GM18517 (cell line): ENCODE results near the gene ZFAND2A.
"Not testable (repeated sequence)": the region's sequence is repeated elsewhere in the genome, so short reads cannot be mapped to it uniquely, and the experiment has no call there.

Experiments used
- ATAC-seq: cut with Tn5 transposase; IDR thresholded peaks from one replicate; pipeline ENCODE4 v1.9.1; 2021; ENCODE audit warnings: mild to moderate bottlenecking, moderate library complexity; ENCODE audit not compliant: unreplicated experiment

The ZFAND2A gene, protein sequence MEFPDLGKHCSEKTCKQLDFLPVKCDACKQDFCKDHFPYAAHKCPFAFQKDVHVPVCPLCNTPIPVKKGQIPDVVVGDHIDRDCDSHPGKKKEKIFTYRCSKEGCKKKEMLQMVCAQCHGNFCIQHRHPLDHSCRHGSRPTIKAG

DNA sequence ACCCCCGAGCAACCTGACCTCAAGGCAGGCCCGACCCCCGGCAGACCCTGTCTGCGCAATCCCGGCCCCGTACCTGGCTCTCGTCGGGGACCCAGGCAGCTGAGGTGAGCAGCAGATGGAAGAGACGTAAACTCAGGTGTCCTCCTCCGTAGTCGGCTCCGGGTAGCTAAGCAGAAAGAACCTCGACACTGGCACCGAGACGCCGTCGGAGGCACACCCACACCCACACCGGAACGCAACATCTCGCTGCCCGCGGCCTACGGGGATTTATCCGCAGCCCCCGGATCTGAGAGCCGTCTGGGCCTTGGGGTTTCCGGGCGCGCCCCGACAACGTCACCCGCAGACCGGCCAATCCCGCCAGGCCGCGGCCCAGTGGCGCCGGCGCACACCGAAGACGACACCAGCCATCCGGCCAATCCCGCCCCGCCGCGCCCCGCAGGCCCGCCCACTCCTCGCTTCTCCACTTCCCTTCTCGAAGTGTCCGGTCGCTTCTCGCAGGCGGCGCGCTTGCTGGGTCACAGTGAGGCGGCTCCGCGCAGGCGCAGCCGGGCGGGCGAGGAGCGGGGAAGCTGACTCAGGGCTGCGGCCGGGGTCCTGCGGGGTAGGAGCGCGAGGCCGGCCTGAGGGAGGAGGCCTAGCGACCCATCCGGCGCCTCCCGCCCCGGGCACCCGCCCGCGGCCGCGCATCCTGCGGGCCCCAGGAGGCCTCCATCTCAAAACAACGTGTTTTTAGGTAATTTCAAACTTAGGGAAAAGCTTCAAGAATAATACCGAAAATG lies at the start of gene ZFAND2A:
Gene ZFAND2A (minus strand): TSS at position 306 of the 779 bp plus-strand sequence. CDS start 1,984 bp downstream, outside the sequence.
- peak; percentile 88 for ATAC-seq

DNA sequence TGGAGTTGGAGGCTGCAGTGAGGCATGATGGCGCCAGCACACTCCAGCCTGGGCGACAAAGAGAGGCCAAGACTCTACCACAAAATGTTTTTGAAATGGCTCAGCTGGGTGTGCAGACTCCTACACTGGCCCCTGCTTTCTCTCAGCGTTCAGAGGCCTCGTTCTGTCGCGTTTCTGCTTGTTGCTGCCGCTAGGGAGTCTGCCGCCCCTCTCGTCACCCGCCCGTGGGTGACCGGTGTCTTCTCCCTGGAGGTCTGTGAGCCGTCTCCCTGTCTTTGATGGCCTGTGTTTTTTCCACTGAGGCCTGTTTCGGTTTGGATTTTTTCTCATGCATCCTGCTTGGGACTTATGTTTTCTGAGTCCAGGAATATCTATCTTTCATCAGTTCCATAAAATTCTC lies 49.1 kb upstream of the ZFAND2A start:
- no peak for ATAC-seq

DNA sequence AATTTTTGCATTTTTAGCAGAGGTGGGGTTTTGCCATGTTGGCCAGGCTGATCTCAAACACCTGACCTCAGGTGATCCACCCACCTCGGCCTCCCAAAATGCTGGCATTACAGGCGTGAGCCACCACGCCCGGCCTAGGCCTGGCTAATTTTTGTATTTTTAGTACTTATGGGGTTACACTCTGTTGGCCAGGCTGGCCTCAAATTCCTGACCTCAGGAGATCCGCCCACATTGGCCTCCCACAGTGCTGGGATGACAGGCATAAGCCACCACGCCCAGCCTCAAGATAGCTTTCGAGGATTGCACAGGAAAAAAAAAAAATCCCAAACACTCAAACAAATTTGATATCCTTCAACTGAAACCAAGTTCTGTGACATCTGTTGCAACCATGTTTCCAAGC lies 45.7 kb upstream of the ZFAND2A start:
- ATAC-seq = not testable (repeated sequence)

DNA sequence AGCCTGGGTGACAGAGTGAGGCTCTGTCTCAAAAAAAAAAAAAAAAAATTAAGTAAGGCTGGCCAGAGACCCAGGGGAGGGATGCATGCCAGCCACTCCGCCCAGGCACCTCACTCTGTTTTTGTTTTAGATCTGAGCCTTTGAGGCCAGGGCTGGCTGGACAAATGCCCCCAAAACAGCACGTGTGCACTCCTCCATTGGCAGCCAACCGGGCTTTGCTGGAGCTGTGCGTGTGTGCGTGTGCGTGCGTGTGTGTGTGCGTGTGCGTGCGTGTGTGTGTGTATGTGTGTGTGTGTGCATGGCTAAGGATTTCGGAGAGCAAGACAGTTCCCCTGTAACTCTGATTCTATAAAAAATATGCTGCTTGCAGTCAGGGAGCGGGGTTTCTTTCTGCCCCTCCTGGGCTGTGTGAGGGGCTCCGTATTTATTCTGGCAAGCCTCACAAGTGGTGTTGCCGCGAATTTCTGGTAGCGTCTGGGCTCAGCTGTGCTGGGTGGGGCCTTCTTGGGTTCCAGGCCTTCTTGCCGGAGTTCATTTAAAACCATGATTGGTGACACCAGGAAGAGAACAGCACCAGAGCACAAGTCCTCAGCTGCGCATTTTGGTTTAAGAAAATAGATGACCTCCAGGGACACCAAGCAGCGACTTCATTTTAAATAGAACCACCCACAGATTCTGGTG lies 44.6 kb upstream of the ZFAND2A start:
- ATAC-seq = no peak

DNA sequence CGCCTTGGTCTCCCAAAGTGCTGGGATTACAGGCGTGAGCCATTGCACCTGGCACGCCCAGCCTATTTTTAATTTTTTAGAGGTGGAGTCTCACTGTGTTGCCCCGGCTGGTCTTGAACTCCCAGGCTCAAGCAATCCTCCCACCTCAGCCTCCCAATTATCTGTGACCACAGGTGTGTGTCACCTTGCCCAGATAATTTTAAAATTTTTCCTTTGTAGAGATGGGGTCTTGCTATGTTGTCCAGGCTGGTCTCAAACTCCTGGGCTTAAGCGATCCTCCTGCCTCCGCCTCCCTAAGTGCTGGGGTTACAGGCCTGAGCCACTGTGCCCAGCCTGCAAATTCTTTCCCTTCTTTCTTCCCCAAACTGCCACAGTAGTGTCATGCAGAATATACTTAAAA lies 42.9 kb upstream of the ZFAND2A start:
- ATAC-seq = not testable (repeated sequence)

DNA sequence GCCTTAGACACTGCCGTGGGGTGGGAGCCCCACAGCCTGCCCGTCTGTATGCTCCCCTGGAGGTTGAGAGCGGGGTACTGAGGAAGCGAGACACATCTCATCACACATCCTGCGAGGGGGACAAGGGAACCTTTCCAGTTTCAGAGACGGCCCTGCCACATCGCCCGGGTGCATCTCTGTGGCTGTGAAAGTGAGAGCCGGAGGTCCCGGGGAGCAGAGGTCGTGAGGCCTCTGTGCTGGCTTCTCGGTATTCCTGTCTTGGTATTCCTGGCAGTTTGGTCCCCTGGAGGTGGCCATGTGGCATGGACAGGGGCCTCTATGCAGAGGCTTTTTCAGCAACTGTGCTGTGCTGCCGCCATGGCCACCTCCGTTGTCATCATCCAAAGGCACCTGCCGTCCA lies 41.9 kb upstream of the ZFAND2A start:
- no peak for ATAC-seq

DNA sequence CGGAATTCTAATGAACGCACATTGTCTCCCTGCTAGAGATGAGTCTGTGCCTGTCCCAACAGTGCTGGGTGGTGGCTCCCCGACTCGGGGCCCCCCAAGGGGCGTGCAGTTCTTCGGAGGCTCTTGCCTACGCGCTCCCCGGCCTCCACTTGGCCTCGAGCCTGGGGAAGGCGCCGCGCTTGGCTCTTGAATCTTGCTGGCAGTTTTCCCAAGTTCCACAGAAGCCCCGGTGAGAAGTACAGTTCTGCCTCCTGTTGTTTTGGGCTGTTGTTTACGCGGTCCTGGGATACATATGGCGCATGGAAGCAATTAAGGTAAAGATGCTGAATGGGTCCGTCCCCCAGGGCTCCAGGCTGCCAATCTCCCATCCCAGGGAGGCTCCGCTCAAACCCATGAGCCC lies 40.0 kb upstream of the ZFAND2A start:
- no peak for ATAC-seq

DNA sequence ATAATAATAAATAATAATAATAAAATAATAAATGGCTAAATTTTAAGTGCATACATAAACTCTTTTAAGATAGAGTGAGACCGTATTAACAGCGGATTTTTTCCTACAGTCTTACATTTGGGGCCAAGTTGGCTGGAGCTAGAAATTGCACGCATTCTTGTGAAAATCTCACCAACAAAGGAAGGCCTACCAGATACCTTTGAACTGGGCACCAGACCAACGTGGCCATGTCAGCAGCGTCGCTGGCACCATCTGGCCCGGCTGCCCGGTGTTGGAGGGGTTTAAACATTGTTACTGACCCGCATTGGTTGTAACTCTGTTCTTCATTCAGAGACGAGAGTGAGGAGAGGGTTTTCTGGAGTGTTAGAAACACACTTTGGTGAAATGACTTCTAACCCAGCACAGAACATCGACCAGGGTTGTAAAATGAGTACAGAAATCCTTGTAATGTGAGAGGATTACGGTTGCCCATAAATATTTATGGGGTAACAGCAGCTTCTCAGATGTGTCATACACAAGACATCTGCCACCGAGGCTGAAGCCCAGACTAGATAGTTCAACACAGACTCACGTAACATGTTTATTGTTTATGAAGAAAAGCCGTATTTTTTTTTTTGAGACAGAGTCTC lies 38.1 kb upstream of the ZFAND2A start:
- no peak for ATAC-seq

DNA sequence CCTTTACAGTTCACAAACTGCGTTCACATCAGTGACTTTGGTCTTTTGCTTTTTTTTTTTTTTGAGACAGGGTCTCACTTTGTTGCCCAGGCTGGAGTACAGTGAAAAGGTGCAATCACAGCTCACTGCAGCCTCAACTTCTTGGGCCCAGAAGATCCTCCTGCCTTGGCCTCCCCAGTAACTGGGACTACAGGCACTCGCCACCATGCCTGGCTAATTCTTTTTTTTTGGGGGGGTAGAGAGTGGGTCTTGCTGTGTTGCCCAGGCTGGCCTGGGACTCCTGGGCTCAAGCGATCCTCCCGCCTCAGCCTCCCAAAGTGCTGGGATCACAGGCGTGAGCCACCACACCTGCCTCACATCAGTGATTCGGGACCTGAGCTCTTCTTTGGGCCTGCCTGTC lies 37.0 kb upstream of the ZFAND2A start:
- ATAC-seq = no peak

DNA sequence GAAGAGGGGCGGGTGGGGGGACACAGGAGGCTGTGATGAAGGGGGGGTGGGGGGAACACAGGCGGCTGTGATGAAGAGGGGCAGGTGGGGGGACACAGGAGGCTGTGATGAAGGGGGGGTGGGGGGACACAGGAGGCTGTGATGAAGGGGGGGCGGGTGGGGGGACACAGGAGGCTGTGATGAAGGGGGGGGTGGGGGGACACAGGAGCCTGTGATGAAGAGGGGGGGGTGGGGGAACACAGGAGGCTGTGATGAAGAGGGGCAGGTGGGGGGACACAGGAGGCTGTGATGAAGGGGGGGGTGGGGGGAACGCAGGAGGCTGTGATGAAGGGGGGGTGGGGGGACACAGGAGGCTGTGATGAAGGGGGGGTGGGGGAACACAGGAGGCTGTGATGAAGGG lies 36.4 kb upstream of the ZFAND2A start:
- ATAC-seq = not testable (repeated sequence)

DNA sequence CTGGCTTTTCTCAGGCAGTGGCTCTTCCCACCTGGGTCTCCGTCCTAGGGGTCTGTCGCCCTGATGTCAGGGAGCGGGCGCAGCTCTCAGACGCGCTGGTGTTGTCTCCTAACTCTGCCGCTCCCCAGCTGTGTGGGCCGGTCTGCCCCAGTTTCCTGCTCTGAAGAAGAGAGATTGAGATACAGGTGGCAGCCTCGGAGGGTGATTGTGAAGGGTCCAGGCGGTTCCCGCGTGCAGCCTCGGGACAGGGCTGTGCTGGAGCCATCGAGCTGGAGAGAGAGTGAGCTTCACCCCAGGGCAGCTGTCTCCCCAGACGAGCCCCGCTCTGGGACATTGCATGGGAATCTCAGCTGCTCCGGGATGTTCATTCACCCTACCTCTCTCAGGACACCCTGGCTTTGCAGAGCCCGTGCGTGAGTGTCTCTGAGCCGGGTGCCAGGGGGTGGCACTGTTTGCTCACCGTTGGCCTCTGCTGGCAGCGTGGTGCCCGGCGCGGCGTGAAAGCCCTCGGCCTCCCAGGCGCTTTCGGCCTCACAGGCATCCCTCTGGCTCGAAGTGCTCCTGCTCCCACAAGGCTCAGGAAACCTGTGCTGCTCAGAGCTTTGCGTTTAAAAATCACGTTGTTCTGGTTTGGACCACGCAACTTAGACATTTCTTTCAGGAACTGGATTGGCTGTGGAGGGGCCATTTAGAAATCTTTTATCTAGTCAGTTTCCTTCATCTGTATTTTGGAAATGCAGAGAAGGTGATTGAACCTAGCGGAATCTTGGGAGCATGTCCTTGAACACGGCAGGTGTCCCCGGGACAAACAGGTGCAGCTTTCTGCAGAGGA lies 33.8 kb upstream of the ZFAND2A start:
- no peak for ATAC-seq

DNA sequence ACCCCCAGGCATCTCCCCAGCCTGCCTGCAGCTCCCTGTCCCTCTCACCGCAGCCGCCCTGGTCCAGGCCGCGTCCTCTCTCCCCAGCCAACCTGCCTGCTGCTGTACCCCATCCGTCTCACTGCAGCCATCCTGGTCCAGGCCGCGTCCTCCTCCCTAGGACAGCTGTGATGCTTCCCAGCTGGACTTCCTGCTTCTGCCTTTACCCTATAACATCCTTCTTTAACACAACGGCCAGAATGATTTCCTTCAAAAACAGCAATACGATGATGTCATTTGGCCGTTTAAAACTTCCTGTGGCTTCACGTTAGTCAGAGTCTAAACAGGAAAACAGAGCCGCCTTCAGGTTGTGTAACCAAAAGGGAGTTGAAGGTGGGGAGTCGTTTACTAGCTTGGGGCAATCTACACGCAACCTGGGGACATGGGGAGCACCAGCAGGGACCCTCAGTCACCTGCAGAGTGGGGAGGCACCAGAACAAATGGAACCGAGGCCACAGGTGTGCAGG lies 32.2 kb upstream of the ZFAND2A start:
- ATAC-seq = no peak

DNA sequence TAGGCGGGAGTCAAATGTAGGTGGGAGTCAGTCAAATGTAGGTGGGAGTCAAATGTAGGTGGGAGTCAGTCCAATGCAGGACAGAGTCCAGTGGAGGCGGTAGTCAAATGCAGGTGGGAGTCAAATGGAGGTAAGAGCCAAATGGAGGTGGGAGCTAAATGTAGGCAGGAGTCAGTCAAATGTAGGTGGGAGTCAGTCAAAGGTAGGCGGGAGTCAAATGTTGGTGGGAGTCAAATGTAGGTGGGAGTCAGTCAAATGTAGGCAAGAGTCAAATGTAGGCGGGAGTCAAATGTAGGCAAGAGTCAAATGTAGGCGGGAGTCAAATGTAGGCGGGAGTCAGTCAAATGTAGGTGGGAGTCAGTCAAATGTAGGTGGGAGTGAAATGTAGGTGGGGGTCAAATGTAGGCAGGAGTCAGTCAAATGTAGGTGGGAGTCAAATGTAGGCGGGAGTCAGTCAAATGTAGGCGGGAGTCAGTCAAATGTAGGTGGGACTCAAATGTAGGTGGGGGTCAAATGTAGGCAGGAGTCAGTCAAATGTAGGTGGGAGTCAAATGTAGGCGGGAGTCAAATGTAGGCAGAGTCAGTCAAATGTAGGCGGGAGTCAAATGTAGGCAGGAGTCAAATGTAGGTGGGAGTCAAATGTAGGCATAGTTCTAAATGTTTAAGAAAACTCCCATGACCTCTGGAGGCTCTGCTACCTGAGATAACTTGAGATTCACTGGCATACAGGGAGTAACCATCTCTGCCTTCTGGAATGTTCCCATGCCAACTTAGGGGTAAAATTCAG lies 30.2 kb upstream of the ZFAND2A start:
- ATAC-seq = no peak

DNA sequence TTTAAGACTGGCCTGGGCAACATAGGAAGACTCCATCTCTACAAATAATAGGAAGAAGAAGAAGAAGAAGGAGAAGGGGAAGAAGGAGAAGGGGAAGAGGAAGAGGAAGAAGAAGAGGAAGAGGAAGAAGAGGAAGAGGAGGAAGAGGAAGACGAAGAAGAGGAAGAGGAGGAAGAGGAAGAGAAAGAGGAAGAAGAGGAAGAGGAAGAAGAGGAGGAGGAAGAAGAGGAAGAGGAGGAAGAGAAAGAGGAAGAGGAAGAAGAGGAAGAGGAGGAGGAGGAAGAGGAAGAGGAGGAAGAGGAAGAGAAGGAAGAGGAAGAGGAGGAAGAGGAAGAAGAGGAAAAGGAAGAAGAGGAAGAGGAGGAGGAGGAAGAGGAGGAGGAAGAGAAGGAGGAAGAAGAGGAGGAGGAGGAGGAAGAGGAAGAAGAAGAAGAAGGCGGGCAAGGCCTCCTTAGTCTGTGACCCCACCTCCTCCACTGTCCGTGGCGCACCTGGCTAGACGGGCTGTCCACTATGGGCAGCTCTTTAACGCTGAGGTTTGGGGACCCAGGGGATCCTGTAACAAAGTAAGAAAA lies 28.8 kb upstream of the ZFAND2A start:
- no peak for ATAC-seq

DNA sequence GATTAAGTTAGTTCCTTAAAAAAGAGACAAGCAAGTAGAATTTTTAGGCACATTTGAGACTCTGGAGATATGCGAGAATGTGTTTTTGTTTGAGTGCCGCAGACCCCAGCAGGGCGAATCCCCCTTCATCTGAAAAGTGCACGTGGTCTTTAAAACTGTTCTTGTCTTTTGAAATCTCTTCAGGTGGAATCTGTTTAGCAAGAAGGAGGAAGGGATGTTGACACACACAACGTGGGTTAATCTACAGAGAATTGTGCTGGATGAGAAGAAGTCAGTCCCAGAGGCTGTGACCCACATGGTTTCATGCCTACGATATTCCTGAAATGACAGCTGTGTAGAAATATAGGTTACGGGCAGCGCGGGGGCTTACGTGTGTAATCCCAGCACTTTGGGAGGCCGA lies 27.1 kb upstream of the ZFAND2A start:
- ATAC-seq = no peak

DNA sequence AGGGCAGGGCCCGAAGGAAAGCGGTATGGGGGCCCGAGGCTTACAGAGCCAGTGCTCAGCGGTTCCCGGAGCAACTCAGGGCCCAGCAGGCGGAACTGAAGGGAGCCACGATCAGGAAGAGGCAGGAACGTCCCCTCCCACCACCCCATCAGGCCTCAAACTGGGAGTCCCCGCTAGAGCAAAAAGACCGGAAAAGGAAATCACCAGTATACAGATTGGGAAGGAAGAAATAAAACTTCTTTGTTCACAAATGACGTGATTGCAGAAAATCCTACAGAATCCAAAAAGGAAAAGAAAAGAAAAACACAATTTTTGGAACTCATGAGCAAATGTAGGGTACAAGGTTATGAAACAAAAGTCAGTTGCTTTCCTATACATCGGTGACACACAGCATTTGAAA lies 21.6 kb upstream of the ZFAND2A start:
- no peak for ATAC-seq

DNA sequence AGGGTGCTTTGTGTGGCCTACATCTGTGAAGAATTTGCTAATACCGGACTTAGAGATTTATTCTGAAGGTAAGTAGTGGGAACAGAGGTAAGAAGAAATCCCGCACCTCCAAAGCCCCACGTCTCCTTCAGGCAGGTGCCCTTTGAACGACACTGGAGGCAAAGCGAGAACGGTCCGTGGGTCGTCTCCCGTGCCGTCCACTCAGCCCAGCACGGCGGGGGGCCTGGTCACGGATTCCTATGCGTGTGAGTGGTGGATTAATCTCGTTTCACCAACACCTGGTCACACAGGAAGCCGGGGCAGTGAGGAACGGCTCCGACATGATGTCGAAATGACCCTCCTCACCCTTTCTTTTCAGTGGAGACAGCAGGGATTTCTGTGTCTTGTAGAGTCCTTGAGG lies 21.0 kb upstream of the ZFAND2A start:
- ATAC-seq = no peak

DNA sequence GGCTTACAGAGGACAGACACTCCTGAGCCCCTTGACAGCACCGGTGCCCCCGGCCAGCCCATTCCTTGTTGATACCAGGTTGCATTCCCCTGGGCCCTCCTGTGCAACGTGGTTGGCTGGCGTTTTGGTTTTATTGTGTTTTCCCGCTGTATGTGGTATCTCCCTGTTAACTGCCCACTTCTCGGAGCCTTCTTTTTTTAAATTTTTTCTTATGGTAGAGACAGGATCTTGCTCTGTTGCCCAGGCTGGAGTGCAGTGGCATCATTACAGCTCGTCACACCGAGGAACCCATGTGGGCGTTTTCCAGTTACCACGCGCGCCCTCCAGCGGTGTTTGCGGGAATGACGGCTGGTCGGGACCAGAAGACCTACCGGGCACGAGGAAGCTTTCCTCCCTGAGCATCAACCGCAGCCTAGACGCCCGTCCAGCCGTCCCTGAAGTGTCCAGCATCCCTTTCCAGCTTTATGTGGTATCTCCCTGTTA lies 16.9 kb upstream of the ZFAND2A start:
- ATAC-seq = no peak
